Activated naive CD4-positive, alpha-beta T cell (primary cell): ENCODE results near the gene CCDC85C.

Experiments
- DNase-seq, 4 experiments: peaks; one replicate each; lab custom pipeline; 2025; lab: John Stamatoyannopoulos, UW

CCDC85C gene

GRCh38 chr14:99605299-99605961 is 1.4 kb upstream of the CCDC85C start:
- peak; percentile 34 to 80 (median 58) for DNase-seq

GRCh38 chr14:99604766-99605298 is 825 bp upstream of the CCDC85C start:
- peak in 2 of 4 experiments; percentile 32 to 53 for DNase-seq

GRCh38 chr14:99604278-99604765 is 315 bp upstream of the CCDC85C start:
- DNase-seq, result peak; percentile 64 to 96 (median 81)

- no peak for DNase-seq
Measured at GRCh38 chr14:99602788-99603415, 1.1 kb downstream of the CCDC85C start.

GRCh38 chr14:99602054-99602787 is 1.8 kb downstream of the CCDC85C start:
- no peak for DNase-seq

- DNase-seq, result no peak
Measured at GRCh38 chr14:99601361-99601831, 2.6 kb downstream of the CCDC85C start.

- DNase-seq, result no peak
Measured at GRCh38 chr14:99600232-99600888, 3.6 kb downstream of the CCDC85C start.

- DNase-seq, result no peak
Measured at GRCh38 chr14:99599393-99599792, 4.6 kb downstream of the CCDC85C start.

GRCh38 chr14:99598774-99599173 is 5.2 kb downstream of the CCDC85C start:
- no peak for DNase-seq

GRCh38 chr14:99597911-99598600 is 6.0 kb downstream of the CCDC85C start:
- DNase-seq, result no peak

- no peak for DNase-seq
Measured at GRCh38 chr14:99596772-99597171, 7.2 kb downstream of the CCDC85C start.

- DNase-seq, result no peak
Measured at GRCh38 chr14:99596071-99596627, 7.9 kb downstream of the CCDC85C start.

- DNase-seq, result no peak
Measured at GRCh38 chr14:99595524-99595923, 8.5 kb downstream of the CCDC85C start.

GRCh38 chr14:99595034-99595433 is 9.0 kb downstream of the CCDC85C start:
- DNase-seq, result no peak

GRCh38 chr14:99593971-99594841 is 9.8 kb downstream of the CCDC85C start:
- no peak for DNase-seq

GRCh38 chr14:99592933-99593753 is 10.9 kb downstream of the CCDC85C start:
- DNase-seq, result no peak

GRCh38 chr14:99592394-99592793 is 11.6 kb downstream of the CCDC85C start:
- DNase-seq, result no peak

GRCh38 chr14:99590746-99591555 is 13.1 kb downstream of the CCDC85C start:
- DNase-seq, result no peak
